C4-2B (cell line): ENCODE measurements around the gene GNA15.

Experiments
- CTCF ChIP-seq: fragments of 450-650 bp; conservative IDR thresholded peaks from 2 replicates; pipeline ENCODE4 v1.5.1; 2017; ENCODE audit warnings: mild to moderate bottlenecking
- ZFX ChIP-seq: fragments of 450-650 bp; IDR thresholded peaks from 2 replicates; pipeline ENCODE4 v1.6.1; 2017

GRCh38 chr19:3187662-3188511 is 52.1 kb downstream of the GNA15 start:
- TF ChIP-seq CTCF (no peak), ZFX (no peak)
